Stimulated activated CD4-positive, alpha-beta T cell treated with anti-CD3 and anti-CD28 coated beads, Interleukin-12 subunit alpha, Interleukin-12 subunit beta, amount 100 ng/mL, for 24 hours (primary cell): Measurements from ENCODE around the gene AHNAK.
A peak's percentile ranks its signal among the peaks of the same experiment; 100 is the strongest.
"Not testable (repeated sequence)": the region's sequence is repeated elsewhere in the genome, so short reads cannot be mapped to it uniquely, and the experiment has no call there.

Experiments used
- DNase-seq, 2 experiments: peaks; one replicate each; pipeline ENCODE4 v3.0.0-alpha.2; 2020; ENCODE audit warnings: low read depth in 2 of 2

The AHNAK gene

DNA sequence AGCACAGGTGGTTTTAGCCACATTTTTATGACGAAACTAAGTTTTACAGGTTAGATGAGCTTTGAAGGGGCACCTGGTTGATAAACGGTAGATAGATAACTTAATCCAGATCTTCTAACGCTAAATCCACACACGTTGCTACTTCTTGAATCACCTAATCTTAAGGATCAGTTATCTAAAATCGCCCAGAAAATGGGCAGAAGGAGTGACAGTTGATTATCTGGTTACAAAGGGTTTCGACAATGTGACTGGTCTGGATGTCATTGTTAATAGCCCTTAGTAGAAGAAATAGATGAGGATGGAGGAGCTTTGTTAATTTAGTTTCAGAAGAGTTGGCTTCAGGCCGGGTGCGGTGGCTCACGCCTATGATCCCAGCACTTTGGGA lies 84.1 kb downstream of the AHNAK start:
- DNase-seq = no peak

DNA sequence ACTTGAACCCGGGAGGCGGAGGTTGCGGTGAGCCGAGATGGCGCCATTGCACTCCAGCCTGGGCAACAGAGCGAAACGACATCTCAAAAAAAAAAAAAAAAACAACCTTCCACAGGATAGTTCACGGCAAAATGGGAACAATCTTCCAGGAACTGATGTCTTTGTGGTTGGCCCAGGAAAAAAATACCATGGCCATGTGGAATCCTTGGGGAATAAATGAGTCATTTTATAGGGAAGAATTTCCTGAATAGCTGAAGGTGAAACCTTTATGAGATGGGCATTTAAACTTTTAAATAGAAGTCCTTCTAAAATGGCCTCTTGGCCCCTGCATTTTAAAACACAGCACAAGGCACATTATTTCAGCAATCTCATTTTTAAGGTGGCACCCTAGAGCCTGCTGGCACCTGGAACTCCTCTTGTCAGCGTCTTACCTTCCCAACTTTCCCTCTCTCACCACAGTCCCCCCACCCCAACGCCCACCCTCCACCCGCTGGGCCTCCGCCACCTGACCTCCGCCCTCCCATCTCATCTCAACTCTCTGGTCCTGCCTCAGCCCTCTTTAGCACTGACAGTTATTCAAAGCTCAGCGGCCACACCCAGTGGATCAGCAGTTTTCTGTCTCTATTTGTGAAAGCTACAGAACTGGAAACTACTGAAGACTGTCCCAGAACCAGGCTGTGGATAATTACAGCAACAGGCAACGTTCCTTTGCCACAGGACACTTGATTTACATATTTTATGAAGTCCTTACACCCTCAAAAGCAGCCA lies 84.7 kb downstream of the AHNAK start:
- no peak for DNase-seq

DNA sequence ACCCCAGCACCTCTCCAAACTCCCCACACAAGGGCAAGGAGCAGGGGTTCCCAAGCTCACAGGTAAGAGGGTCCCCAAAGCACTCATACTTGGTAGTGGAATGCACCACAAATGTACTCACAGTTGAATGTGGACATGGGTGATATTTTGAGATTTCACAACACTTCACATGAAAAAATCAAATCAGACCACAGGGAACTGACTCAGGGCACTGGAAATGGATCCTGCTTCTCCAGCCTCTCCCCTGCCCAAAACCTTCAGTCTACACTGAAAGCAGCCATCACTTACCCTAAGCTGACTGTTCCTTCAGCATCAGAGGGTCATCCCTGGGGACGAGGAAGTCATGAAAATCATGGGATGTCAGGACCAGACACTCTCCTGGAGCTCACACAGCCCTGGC lies 87.5 kb downstream of the AHNAK start:
- DNase-seq = no peak

DNA sequence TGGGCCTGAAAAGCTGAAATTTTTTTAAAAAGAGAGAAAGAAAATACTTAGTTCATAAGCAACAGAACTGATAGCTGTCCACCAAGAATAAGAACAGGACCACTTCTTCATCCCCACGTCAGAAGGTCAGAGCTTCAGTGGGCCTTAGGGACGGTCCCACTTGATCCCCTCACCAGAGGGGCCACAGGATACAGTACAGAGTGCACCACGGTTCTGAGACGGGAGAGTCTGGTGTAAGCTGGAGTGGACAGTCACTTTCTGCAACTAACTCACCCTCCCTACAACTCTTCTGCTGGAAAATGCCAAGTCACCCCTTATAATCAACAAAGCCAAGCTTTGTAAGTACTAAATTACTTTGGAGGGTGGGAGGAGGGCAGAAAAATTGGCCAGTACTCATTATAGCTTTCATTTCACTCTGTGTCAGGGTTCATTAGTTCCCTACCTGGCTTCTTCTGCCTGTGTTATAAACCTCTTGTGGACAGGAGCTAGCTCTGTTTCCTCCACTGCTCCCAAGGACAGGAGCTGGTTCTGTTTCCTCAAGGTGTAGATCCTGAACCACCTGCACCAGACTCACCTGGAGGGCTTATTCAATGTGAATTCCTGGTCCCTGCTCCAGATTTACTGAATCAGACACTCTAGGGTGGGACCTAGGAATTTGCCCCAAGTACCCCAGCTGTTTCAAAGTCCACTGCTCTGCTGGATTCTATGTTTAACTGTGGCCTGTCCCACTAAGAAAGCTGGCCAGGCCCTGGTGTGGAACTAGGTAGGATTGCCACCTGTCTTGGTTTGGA lies 88.2 kb downstream of the AHNAK start:
- no peak for DNase-seq

DNA sequence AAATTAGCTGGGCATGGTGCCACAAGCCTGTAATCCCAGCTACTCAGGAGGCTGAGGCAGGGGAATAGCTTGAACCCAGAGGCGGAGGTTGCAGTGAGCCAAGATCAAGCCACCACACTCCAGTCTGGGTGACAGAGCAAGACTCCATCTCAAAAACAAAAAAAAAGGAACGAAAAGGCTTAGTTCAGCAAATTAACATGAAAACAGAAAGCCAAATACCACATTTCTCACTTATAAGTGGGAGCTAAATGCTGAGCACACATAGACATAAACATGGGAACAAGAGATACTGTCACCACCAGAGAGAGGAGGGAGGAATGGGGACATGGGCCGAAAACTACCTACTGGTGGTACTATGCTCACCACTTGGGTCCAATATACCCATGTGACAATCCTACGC lies 89.1 kb downstream of the AHNAK start:
- DNase-seq = no peak

DNA sequence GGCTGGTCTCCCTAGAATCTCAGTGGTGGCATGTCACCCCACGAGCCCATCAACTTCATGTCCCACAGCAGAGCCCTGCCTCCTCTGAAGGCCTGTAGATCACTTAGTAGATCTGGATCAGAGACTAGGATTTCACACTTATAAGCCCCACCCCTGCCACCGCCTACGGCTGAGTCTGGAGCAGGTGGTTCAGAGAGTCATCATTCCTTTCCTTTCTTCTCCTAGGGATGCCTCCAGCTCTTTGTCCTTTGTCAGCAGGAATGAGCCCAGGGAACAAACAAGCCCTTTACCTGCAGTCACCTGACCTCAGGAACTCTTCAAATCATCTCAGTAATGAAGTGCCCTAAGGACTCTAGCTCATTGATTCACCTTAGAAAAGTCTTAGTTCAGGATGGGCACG lies 90.0 kb downstream of the AHNAK start:
- DNase-seq = no peak

DNA sequence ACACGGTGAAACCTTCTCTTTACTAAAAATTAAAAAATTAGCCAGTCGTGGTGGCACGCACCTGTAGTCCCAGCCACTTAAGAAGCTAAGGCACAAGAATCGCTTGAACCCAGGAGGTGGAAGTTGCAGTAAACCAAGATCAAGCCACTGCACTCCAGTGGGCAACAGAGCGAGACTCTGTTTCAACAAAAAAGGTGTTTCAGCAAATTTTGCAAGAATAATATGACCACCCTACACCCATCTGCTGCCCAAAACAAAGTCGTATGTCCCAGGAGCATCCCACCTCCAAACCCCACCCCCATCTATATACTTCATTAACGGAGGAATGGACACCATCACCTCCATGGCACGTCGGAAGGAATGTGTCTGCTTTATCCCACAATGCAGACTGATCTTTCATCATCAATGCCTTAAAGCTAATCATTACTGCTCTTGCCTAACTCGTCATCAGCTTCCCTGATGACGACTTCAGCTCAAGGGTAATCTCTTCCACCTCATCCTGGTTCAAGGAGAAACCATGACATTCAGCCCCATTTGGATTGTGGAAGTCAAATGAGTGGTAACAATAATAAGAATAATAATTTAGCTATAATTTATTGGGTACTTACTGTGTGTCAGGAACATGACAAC lies 93.7 kb downstream of the AHNAK start:
- no peak for DNase-seq

DNA sequence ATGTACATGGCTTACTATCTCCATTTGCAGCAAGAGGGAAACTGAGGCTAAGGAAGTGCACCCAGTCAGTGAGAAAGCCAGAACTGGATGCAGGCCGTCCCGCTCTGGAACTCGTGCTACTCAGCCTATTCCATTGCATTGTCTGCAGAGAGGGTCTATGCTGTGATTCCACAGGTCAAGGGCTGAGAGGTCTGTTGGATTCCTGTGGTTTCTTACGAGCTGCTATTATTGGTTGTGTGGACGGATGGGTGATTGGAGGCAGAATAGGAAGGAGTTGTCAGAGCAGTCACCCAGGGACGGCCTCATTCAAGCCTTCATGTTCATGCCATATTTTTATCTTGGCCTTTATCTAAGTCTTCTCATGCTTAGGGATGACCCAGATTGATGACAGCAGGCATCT lies 94.3 kb downstream of the AHNAK start:
- DNase-seq = no peak

DNA sequence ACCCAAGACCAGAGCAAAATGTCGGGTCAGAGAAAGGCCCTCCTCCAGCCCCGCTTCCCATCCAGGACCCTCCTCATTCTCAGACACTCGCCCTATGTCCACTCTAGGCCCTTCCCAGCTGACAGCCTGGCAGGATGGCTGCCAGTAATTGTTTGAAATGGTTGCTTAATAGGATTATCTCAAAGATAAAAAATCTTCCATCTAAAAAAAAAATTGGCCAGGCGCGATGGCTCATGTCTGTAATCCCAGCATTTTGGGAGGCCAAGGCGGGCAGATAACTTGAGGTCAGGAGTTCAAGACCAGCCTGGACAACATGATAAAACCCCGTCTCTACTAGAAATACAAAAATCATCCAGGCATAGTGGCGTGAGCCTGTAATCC lies 95.4 kb downstream of the AHNAK start:
- no peak for DNase-seq

DNA sequence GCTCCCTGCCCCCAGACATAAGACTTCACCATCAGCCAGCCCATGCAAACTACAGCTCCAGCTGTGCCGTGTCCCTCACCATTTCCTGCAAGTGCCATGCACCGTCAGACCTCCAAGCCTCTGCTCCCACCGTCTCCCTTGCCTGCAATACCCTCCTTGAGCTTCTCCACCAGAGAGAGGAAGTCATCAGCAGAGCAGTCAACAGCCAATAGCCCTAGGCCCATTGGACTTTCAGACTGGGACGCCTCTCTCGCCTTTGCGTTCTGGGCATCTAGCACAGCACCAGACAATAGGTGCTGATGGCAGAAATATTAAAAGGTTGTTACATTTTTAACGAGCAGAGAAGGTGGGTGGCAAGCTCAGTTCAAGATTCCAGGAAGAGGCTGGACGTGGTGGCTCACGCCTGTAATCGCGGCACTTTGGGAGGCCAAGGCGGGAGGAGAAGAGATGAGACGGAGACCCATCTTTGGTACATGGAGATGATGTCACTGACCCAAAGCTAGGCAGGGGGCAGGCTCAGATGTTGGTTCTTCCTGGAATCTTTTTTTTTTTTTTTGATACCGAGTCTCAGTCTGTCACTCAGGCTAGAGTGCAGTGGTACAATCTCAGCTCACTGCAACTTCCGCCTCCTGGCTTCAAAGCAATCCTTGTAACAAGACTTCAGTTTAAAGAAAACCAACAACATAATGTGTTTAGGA lies 95.9 kb downstream of the AHNAK start:
- DNase-seq = no peak

DNA sequence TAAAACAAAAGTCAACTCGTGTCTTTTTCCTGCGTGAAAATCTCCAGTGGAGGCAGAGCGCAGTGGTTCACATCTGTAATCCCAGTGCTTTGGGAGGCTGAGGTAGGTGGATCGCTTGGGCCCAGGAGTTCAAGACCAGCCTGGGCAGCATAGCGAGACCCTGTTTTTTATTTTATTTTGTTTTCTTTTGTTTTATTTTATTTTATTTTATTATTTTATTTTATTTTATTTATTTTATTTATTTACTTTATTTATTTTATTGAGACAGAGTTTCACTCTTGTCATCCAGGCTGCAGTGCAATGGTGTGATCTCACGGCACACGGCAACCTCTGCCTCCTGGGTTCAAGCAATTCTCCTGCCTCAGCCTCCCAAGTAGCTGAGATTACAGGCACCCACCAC lies 96.7 kb downstream of the AHNAK start:
- DNase-seq = not testable (repeated sequence)

DNA sequence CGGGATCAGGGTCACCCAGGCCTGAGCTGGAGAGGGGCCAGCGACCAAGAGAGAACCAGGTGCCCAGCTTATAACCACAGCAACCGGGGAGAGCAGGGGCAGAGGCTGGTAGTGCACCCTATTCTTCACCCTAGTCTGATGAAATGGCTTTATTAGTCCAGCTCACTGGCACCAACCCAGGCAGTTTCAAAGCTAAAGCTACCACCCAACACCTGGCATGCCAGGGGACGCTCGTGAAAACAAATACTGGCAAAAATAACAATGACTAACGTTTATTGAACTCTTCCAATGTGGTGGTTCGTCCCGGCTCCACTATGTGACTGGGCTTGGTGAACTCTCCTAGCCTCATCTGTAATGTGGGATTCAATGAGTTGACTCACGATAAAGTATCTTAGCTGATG lies 97.2 kb downstream of the AHNAK start:
- DNase-seq = no peak

DNA sequence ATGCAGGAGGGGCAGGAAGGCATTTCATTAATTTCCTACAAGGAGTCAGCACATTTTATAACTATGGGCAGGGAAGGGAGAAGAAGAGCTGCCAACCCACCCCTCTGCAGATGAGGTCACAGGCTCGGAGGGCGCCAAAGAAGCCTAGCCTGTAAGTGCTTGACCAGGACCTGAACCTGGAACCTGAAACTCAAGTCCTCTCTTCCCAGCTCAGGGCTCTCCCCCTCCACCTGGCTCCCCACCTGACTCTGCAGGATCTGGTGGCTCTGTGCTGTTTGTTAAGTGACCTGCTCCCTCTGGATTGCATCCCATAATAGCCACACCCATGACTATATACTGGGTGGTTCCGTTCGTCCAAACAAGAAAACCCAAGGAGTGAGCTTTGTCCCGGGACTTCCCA lies 100.5 kb downstream of the AHNAK start:
- no peak for DNase-seq

DNA sequence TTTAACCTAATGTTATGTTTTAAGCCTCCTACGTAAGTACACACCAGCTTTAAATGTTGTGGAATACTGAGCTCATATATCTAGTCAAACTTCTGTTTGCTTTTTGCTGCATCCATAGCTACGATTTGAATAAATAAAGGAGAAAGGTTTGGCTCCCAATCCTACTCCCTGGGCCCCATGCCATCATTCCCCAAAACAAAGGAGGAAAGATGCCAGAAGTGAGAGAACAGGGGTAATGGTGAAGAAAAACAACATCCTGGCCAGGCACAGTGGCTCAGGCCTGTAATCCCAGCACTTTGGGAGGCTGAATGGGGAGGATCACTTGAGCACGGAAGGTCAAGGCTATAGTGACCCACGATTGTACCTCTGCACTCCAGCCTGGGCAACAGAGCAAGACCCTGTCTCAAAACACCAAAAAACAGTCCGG lies 101.3 kb downstream of the AHNAK start:
- no peak for DNase-seq

DNA sequence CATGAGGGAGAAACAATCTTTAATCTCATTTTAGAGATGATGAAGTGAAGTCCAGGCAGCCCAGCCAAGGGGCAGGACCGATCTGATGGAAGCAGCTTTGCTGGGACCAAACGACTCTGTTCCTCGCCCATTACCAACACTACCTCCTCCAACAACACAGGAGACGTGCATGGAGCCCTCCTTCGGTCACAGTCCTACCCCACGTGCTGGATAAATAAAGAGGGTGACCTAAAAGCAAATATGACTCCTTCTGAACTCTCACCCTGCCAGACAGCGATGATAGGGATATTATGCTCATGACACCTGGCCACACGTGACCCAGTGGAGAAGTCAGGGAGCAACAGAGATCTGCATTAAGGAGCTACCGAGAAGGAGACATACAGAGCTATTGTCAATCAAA lies 101.8 kb downstream of the AHNAK start:
- no peak for DNase-seq

DNA sequence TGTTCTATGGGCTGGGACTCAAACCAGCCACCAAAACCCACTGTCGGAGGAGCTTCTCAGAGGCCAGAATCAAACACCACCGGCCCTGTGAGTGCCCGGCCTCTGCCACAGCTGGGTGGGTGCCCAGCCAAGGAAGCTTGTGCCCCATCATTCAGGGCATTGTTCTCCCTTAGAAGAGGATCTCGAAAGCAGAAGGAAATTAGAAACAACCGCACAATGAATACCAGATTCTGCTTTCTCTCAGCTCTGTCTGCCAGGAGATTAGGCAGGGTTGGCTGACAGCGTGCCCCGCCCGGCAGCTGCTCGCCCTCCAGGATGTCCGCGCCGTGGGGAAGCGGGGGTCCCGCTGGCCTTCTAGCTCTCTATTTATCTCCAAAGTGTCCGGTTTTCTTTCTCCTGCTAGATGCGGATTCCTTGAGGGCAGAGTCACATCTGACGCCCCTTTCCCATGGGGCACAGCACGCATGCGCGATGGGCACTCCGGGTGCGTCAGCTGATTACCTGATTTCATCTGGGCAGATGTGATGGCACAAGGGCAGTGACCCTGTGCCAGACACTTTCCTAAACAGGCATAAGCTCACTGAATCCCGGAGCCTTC lies 102.3 kb downstream of the AHNAK start:
- DNase-seq = peak in 1 of 2 experiments; percentile 37

DNA sequence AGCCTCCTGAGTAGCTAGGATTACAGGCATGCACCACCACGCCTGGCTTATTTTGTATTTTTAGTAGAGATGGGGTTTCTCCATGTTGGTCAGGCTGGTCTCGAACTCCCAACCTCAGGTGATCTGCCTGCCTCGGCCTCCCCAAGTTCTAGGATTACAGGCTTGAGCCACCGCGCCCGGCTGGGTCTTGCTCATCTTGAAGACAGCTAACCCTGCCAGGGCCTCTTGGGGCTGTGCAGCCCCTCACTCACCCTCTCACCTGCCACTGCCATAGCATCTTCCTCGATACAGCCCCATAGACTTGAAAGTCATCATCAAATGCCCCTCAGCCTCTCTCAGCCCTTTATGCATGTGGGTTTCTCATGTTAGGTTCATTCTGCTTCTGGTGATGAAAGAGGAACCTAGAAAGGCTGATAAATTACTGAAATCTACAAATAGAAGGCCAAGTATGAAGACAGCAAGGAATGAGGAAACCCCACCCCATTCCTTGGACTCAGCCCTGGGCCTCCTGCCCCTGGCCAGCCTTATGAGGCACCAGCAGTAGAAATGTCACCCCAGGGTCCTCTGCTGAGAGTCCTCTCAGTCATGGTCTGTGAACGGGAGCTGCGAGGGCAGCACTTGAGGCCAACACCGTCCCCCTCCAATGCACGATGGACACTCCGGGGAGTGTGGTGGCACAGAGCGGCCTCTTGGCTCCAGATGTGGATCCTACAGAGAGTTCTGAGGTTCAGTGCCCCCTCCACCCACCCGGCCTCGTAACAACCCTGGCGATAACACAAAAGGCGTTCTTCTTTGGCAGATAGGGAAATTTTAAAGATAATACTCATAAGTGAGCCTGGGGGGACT lies 103.0 kb downstream of the AHNAK start:
- no peak for DNase-seq

DNA sequence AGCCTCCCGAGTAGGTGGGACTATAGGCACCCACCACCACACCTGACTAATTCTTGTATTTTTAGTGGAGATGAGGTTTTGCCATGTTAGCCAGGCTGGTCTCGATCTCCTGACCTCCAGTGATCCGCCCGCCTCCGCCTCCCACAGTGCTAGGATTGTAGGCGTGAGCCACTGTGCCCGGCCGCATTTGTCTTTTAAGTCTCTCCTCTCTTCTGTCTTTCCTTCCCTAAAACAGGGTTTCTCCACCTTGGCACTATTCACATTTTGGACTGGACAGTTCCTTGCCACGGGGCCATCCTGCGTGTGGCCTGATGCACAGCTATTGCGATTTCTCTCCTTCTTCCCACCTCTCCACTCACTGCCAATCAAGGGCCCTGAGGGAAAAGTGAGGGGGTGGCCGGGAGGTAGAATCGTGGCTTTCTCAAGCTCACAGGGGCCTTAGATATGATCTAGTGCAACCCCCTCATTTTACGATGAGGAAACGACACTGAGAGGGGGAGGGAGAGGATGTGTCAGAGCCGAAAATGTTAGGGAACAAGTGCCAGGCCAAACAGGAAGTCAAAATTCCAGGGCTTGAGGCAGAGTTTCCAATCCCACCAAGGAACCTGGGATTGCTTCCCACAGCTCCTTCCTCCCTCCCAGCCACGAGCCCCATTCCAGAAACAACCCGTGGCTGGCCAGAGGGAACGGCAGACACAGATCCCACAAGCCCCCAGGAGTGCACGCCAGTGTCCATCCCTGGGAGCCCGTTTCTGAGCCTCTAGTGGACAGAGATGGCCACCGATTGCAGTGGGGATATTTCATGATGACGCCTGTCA lies 106.6 kb downstream of the AHNAK start:
- no peak for DNase-seq

DNA sequence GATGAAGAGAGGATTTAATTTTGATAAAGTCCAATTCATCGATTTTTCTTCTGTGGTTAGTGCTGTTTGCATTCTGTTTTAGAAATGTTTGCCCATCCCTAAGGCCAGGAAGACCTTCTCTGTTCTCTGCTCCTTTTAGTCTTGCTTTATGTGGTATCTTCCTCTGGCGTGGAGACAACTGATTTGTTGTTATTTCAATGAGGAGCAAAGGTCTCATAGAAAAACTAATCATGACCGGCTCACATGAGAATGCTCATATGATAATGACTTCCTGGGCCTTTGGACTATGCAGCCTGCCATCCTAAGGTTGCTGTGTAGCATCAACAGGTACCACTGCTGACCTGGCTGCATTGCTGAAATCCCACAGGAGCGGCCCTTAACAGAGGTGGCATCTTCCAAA lies 108.0 kb downstream of the AHNAK start:
- DNase-seq = no peak

DNA sequence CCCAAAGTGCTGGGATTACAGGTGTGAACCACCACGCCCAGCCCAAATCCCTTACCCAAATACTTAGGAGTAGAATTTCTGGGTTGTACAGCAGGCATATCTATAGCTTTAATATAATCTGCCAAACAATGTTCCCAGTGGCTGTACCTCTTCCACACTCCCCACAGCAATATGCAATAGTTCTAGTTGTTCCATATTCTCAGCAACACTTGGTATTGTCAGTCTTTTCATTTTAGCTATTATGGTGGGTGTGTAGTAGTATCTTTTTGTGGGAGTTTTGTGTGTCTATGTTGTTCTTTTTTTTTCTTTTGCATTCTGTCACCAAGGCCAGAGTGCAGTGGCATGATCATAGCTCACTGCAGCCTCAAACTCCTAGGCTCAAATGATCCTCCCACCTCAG lies 109.0 kb downstream of the AHNAK start:
- no peak for DNase-seq
